Measurements from ENCODE around the gene PSORS1C1. TPM values are rescaled to one million over a fixed set of nuclear protein-coding genes. Genes with fewer than 3 reads are reported as not detected.
A peak's percentile ranks its signal among the peaks of the same experiment; 100 is the strongest.
"Not testable (repeated sequence)": the region's sequence is repeated elsewhere in the genome, so short reads cannot be mapped to it uniquely, and the experiment has no call there.

Gene PSORS1C1
- total RNA-seq, 2 donors from 2014 or later, result 2.2 to 5.6 TPM

DNA sequence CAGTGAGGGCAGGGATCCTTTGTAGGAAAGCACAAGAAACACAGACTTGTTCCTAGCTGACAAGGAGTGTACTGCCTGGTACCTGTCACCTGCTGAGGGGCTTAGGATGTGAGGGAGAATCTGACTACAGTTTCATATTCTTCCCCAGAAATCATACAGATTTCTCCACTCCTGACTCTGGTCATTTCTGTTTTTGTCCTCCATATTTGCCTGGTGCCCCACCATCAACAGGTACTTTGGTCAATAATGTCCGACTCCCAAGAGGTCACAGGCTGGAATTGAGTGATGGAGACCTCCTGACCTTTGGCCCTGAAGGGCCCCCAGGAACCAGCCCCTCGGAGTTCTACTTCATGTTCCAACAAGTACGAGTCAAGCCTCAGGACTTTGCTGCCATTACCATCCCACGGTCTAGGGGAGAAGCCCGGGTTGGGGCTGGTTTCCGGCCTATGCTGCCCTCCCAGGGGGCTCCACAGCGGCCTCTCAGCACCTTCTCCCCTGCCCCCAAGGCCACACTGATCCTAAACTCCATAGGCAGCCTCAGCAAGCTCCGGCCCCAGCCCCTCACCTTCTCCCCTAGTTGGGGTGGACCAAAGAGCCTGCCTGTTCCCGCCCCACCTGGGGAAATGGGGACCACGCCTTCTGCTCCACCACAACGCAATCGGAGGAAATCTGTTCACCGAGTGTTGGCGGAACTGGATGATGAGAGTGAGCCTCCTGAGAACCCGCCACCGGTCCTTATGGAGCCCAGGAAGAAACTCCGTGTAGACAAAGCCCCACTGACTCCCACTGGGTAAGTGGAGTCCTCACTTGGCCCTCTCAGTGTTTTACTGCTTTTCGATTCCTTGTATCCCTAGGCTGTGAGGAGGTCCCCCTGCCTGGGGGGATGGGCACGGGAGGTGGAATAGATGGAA, 46.9 kb downstream of the PSORS1C1 start:
- no peak overlapping the region for H3K4me3 ChIP-seq
- intact Hi-C loops (cut with DNase I), result no loop called here
- DNase-seq, result no peak
- no peaks in the 10 kb centered on the region for H3K36me3 ChIP-seq
- no peaks in the 10 kb centered on the region for H3K9me3 ChIP-seq
- TF ChIP-seq, protein P1, sequence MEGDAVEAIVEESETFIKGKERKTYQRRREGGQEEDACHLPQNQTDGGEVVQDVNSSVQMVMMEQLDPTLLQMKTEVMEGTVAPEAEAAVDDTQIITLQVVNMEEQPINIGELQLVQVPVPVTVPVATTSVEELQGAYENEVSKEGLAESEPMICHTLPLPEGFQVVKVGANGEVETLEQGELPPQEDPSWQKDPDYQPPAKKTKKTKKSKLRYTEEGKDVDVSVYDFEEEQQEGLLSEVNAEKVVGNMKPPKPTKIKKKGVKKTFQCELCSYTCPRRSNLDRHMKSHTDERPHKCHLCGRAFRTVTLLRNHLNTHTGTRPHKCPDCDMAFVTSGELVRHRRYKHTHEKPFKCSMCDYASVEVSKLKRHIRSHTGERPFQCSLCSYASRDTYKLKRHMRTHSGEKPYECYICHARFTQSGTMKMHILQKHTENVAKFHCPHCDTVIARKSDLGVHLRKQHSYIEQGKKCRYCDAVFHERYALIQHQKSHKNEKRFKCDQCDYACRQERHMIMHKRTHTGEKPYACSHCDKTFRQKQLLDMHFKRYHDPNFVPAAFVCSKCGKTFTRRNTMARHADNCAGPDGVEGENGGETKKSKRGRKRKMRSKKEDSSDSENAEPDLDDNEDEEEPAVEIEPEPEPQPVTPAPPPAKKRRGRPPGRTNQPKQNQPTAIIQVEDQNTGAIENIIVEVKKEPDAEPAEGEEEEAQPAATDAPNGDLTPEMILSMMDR (IDR thresholded peaks at IDR 0.05), result no peak
- H3K27me3 ChIP-seq, result no peaks in the 10 kb centered on the region
- no peak overlapping the region for H3K27ac ChIP-seq
- peaks cover 5% of the 10 kb centered on the region for H3K4me1 ChIP-seq
- H3K9ac ChIP-seq (ENCODE audit: low read depth in 2 of 2, low read length in 2 of 2), result no peak overlapping the region

DNA sequence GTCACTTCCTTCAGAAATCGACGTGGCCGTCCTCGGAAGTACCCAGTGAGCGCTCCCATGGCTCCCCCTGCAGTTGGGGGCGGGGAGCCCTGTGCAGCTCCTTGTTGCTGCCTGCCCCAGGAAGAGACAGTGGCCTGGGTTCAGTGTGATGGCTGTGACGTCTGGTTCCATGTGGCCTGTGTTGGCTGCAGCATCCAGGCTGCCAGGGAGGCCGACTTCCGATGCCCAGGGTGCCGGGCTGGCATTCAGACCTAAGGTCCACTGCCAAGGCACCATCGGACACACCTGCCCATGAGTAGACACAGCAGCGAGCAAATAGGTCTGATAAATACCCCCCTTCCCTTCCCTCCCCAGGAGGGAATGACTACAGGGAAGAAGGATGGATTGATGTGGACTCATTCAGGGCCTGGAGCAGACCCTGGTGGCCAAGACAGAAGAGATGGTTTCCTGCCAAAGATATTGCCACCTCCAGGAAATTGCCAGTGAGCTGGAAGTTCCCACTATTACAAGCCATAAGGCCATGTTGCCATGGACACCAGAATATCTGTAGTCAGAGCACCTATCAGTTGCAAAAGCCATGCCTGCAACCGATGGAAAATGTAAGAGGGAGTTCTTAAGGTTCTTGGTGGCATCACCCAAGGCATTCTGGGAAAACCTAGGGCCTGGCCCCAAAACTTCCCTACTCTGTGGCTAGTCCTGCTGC, 48.0 kb downstream of the PSORS1C1 start:
- no peak overlapping the region for H3K27ac ChIP-seq
- no peak for DNase-seq
- H3K27me3 ChIP-seq, result no peaks in the 10 kb centered on the region
- H3K9ac ChIP-seq (ENCODE audit: low read depth in 2 of 2, low read length in 2 of 2), result no peak overlapping the region
- TF ChIP-seq, protein P1 (IDR thresholded peaks at IDR 0.05), result no peak
- no peaks in the 10 kb centered on the region for H3K9me3 ChIP-seq
- intact Hi-C loops (cut with DNase I), result no loop called here
- H3K4me3 ChIP-seq, result no peak overlapping the region
- no peaks in the 10 kb centered on the region for H3K36me3 ChIP-seq
- peaks cover 5% of the 10 kb centered on the region for H3K4me1 ChIP-seq

DNA sequence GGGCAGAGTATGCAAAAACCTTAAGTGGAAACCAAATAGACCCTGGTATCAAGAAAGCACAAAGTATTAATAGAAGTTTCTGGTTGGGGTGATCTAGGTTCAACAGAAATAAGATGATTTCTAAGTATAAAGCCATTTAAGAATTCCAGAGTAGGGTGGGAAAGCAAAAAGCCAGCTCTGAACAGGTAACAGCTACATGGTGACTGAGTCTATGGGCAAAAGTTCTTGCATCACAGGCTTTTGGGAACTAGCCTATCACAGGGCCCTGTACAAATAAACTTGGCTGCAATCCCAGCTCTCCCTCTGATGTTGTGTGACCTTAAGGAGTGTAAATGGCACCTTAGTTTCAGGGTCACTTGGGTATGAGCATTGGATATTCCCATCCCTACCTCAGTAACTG, 49.3 kb downstream of the PSORS1C1 start:
- Histone ChIP-seq H3K9me3 (no peaks in the 10 kb centered on the region), H3K27me3 (no peaks in the 10 kb centered on the region), H3K9ac (ENCODE audit: low read depth in 2 of 2, low read length in 2 of 2) (no peak overlapping the region), H3K4me1 (peaks cover 5% of the 10 kb centered on the region), H3K27ac (no peak overlapping the region), H3K36me3 (no peaks in the 10 kb centered on the region), H3K4me3 (no peak overlapping the region)
- no peak for DNase-seq
- intact Hi-C loops (cut with DNase I), result no loop called here
- TF ChIP-seq, protein P1 (IDR thresholded peaks at IDR 0.05), result no peak

DNA sequence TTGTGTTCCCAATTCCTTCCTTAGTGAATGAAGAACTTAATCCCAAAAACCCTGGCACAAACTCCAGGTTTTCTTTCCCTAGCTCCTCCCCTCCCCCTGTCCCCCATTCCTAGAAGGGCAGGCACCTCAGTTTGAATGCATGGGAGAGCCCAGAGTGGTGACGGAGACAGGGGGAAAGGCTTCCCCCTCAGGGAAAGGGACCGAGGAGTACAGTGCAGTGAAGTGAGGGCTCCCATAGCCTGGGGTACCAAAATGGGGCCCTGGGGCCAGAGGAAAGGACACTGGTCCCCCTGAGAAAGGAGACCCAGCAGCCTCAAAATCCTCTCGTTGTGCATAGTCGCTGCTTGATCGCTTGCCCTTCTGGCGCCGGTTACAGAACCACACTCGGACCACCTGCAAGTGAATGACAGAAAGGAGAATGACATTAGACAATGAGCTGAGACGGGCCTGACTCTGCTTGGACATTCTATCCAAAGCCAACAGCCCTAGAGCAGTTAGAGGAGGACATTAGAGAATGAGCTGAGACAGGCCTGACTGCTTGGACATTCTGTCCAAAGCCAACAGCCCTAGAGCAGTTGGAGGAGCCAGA, 50.0 kb downstream of the PSORS1C1 start:
- H3K4me3 ChIP-seq; intact Hi-C loops (cut with DNase I); H3K36me3 ChIP-seq; H3K27ac ChIP-seq; DNase-seq; H3K9me3 ChIP-seq; H3K27me3 ChIP-seq; H3K4me1 ChIP-seq: not testable (repeated sequence)
- H3K9ac ChIP-seq (ENCODE audit: low read depth in 2 of 2, low read length in 2 of 2), result peak overlapping the region in 1 of 2 donors; percentile 19

DNA sequence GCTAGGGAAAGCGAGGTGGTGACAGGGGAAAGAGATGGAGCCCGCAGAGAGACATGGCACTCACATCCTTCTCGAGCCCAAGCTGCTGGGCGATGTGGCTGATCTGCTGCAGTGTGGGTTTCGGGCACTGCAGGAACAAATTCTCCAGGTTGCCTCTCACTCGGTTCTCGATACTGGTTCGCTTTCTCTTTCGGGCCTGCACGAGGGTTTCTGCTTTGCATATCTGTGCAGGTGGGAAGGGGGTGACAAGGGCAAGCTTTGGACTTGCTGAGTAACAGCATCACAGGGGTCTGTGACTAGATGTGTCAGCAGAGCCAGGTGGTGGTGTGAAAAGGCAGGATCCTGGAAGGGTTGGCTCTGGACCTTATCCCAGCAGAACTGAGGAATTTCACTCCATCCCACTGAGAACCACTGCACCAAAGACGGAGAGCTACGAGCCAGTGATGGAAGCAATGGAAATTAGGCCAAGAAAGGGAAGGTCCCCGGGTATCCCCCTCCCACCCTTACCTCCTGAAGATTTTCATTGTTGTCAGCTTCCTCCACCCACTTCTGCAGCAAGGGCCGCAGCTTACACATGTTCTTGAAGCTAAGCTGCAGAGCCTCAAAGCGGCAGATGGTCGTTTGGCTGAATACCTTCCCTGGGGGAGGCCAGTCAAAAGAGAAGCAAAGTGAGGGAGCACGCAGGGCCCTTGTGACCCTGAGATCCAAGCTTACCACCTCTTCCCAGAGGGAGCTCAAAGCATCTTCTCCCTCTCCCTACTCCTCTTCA, 50.6 kb downstream of the PSORS1C1 start:
- not testable (repeated sequence) for H3K27ac ChIP-seq
- H3K9ac ChIP-seq (ENCODE audit: low read depth in 2 of 2, low read length in 2 of 2), result peak overlapping the region in 1 of 2 donors; percentile 19

DNA sequence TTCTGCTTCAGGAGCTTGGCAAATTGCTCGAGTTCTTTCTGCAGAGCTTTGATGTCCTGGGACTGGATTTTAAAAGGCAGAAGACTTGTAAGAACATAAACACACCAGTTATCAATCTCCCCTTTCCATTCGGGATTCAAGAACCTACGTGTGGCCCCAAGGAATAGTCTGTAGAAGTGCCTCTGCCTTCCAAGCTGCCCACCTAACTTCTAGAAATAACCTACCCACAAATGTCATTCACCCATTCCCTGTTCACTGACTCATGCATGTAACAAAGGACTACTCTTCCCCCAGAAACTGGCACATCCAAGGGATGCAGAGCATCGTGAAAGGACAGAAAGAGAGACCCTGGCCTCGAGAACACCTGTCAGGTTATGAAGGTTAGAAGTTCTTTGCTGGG, 51.4 kb downstream of the PSORS1C1 start:
- no peak for DNase-seq
- Histone ChIP-seq H3K4me3 (no peak overlapping the region), H3K9me3 (no peaks in the 10 kb centered on the region), H3K27ac (no peak overlapping the region), H3K9ac (ENCODE audit: low read depth in 2 of 2, low read length in 2 of 2) (no peak overlapping the region), H3K27me3 (no peaks in the 10 kb centered on the region), H3K4me1 (no peaks in the 10 kb centered on the region), H3K36me3 (no peaks in the 10 kb centered on the region)
- intact Hi-C loops (cut with DNase I), result no loop called here
- TF ChIP-seq, protein P1 (IDR thresholded peaks at IDR 0.05), result no peak

More for the DNA sequence above, 50.6 kb downstream of the PSORS1C1 start:
- H3K4me3 ChIP-seq; DNase-seq; intact Hi-C loops (cut with DNase I); H3K4me1 ChIP-seq; H3K27me3 ChIP-seq; H3K9me3 ChIP-seq; H3K36me3 ChIP-seq: not testable (repeated sequence)
